Colonic mucosa (tissue), 4 donors: ENCODE data around the gene SOX6. TPM values are rescaled to one million over a fixed set of nuclear protein-coding genes. Genes with fewer than 3 reads are reported as not detected.

Experiments
- DNase-seq: peaks from one replicate; pipeline ENCODE4 v3.0.0-alpha.2; 2020
- H3K27ac ChIP-seq: fragments of 200-600 bp; one replicate; pipeline ENCODE4 v1.8.0; 2021
- H3K27me3 ChIP-seq: fragments of 200-600 bp; one replicate; pipeline ENCODE4 v1.8.0; 2021
- H3K36me3 ChIP-seq: fragments of 200-600 bp; one replicate; pipeline ENCODE4 v1.8.0; 2021
- H3K4me1 ChIP-seq: fragments of 200-600 bp; one replicate; pipeline ENCODE4 v1.8.0; 2021; ENCODE audit warnings: mild to moderate bottlenecking
- H3K4me3 ChIP-seq: fragments of 200-600 bp; one replicate; pipeline ENCODE4 v1.8.0; 2021
- H3K9ac ChIP-seq, 2 donors: one replicate each; pipeline ENCODE4 v1.7.0; 2013; ENCODE audit warnings: control low read depth in 2 of 2, low read depth in 2 of 2, low read length in 2 of 2
- H3K9me3 ChIP-seq: fragments of 200-600 bp; one replicate; pipeline ENCODE4 v1.8.0; 2021
- intact Hi-C: fragments of 100-400 bp; cut with DNase I; formaldehyde crosslinking; loops from one replicate; pipeline ENCODE4 v1.14.1; 2022
- total RNA-seq, 2 donors: library from RNA; stranded (reverse); fragmentation: NEBNext Ultra II Directional in 1 of 2; extraction: Animal tissue kit (Norgen Biotek cat#: 25700) in 1 of 2; gene quantifications; one replicate each; pipeline ENCODE4 v1.2.1, GENCODE V29; 2021
- TF ChIP-seq, protein P1 (sequence below): fragments of 200-600 bp; IDR thresholded peaks from one replicate; pipeline ENCODE4 v1.8.0; 2022; ENCODE audit warnings: antibody characterized with exemption, mild to moderate bottlenecking
- donor health status: healthy.
- donor health status: DM: no; HTN: no; CAD: no.
- donor health status: DM: no; HTN: no; CAD: no.

SOX6 gene
- total RNA-seq, 2 donors from 2014 or later = 2.1 to 3.0 TPM

DNA sequence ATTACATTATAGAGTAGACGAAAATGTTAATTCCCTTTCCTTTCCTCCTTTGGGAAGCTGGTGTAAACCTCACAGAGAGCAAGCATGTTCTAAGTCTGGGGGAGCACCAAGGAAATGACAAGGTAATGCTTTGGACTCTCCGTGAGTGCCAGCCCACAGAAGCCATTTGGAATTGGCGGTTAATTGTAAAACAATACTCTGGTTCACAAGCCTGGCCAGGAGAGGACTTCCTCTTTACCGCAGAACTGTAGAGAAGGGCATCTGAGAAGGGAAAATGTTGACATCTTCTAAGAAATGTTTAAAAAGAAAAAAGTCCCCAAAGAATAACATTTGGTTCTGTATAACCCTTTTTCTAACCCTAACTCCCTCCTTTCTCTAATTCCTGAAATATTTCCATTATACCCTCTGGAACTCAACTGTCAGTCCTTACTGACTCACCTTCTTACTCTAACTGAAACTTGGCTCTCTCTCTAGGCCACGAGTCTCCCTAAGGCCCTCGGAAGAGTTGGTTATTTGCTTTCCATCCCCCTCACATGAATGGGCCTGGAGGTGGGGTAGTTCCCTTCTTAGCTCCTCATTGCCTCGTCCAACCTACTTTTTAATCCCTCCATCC is 379.8 kb downstream of the SOX6 start:
- TF ChIP-seq, protein P1, sequence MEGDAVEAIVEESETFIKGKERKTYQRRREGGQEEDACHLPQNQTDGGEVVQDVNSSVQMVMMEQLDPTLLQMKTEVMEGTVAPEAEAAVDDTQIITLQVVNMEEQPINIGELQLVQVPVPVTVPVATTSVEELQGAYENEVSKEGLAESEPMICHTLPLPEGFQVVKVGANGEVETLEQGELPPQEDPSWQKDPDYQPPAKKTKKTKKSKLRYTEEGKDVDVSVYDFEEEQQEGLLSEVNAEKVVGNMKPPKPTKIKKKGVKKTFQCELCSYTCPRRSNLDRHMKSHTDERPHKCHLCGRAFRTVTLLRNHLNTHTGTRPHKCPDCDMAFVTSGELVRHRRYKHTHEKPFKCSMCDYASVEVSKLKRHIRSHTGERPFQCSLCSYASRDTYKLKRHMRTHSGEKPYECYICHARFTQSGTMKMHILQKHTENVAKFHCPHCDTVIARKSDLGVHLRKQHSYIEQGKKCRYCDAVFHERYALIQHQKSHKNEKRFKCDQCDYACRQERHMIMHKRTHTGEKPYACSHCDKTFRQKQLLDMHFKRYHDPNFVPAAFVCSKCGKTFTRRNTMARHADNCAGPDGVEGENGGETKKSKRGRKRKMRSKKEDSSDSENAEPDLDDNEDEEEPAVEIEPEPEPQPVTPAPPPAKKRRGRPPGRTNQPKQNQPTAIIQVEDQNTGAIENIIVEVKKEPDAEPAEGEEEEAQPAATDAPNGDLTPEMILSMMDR = no peak
- no peak for DNase-seq
- Histone ChIP-seq H3K27me3 (no peaks in the 10 kb centered on the region), H3K4me1 (no peaks in the 10 kb centered on the region), H3K4me3 (no peak overlapping the region), H3K9ac (no peak overlapping the region), H3K36me3 (no peaks in the 10 kb centered on the region), H3K27ac (no peak overlapping the region), H3K9me3 (no peaks in the 10 kb centered on the region)
- intact Hi-C loops = no loop called here

DNA sequence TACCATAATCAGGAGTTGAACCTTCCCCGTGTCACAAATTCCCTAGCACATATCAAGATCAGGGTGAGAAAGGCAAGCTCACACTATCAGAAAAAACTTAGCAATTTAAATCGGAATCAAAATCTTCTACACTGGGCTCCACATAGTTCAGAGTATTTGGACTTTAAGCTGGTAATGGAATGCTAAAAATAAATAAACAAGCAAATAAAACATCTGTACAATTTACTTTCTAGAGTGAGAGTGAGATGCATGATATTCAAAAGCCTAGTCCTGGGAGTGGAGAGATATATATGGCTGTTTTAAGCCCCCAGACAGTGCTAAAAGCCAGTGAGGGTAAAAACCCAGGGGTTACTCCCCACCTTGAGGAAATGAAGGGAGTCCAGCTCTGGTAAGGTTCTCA is 380.6 kb downstream of the SOX6 start:
- H3K36me3 ChIP-seq = no peaks in the 10 kb centered on the region
- no peaks in the 10 kb centered on the region for H3K9me3 ChIP-seq
- no peaks in the 10 kb centered on the region for H3K4me1 ChIP-seq
- no peak overlapping the region for H3K4me3 ChIP-seq
- TF ChIP-seq, protein P1 = no peak
- intact Hi-C loops = no loop called here
- DNase-seq = no peak
- no peak overlapping the region for H3K9ac ChIP-seq
- no peak overlapping the region for H3K27ac ChIP-seq
- H3K27me3 ChIP-seq = no peaks in the 10 kb centered on the region

DNA sequence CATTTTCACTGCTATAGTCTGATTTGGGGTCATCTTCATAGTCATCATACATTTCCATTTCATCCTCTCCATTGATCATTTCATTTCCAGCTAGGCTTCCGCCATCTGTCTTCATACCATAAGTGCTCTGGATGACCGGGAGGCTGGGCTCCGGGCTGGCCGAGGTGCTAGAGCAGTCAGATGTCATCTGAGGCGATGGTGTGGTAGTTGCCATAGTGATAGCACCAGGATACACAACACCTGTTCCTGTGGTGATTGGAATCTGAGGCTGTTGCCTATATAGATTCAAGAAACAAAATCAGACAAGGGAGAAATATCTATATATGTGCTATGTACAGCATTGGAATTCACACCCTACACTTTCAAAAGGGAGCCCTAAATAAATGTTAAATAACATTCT is 383.5 kb downstream of the SOX6 start:
- H3K9ac ChIP-seq = no peak overlapping the region
- TF ChIP-seq, protein P1 = no peak
- no peak overlapping the region for H3K4me3 ChIP-seq
- no peak overlapping the region for H3K27ac ChIP-seq
- intact Hi-C loops = no loop called here
- H3K4me1 ChIP-seq = no peaks in the 10 kb centered on the region
- H3K9me3 ChIP-seq = no peaks in the 10 kb centered on the region
- no peaks in the 10 kb centered on the region for H3K36me3 ChIP-seq
- no peaks in the 10 kb centered on the region for H3K27me3 ChIP-seq
- DNase-seq = no peak

DNA sequence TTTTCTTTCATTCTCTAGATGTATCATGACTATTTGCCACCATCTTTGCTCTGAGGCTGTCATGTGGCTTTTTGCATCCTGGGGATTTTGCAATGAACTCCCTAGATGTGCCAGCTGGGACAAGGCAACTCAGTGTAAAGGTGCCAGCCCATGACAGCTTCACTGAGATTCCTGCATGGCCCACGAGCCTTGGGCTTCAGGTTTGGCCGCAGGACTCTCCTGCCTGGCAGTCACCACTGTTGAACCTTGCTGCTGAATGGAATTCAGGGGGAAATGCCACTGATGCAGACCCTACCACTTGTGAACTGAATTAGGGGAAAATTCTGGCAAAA is 385.2 kb downstream of the SOX6 start:
- no peaks in the 10 kb centered on the region for H3K4me1 ChIP-seq
- H3K27ac ChIP-seq = no peak overlapping the region
- TF ChIP-seq, protein P1 = no peak
- no peaks in the 10 kb centered on the region for H3K36me3 ChIP-seq
- no peak overlapping the region for H3K4me3 ChIP-seq
- H3K27me3 ChIP-seq = no peaks in the 10 kb centered on the region
- no peak overlapping the region for H3K9ac ChIP-seq
- DNase-seq = no peak
- intact Hi-C loops = no loop called here
- no peaks in the 10 kb centered on the region for H3K9me3 ChIP-seq

DNA sequence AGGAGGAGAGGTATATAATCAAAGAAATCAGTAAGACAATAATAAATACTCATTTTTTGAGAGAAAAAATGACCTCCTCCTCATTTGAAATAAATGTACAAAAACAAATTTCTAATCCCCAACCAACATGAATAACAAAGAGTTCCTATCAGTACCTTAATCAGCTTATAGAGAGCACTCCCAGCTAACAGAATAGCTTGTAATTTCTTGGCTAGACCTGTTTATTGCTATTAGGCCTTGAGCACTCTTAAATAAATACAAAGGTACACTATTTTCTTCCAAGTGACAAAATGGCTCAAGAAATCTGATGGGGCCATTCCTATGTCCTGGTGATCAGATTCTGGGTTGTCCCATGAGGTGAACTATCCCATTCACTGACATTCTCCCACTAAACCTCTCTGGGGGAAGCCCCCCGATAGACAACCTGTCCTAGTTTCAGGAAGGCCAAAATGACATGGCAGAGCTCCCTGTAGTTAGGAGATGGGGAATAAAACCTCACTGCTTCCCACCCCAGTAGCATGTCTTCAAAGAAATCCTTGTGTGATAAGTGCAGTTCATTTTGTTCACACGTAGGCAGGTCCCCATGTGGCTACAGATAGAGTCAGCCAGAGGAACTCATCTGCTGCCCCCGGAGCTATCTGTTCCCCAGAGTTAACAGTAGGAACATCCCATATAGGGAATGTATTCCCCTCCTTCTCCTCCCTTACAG is 385.7 kb downstream of the SOX6 start:
- H3K9me3 ChIP-seq = no peaks in the 10 kb centered on the region
- H3K4me3 ChIP-seq = no peak overlapping the region
- no peaks in the 10 kb centered on the region for H3K4me1 ChIP-seq
- H3K27ac ChIP-seq = no peak overlapping the region
- intact Hi-C loops = no loop called here
- DNase-seq = no peak
- no peaks in the 10 kb centered on the region for H3K36me3 ChIP-seq
- no peaks in the 10 kb centered on the region for H3K27me3 ChIP-seq
- H3K9ac ChIP-seq = no peak overlapping the region
- TF ChIP-seq, protein P1 = no peak
